Measurements from ENCODE around the gene ACSL3.

ACSL3 gene

GRCh38 chr2:222869252-222869560, 8.4 kb downstream of the ACSL3 start:
- Histone ChIP-seq H3K9ac (ENCODE audit: low read depth, low read length) (no peak overlapping the region), H3K27ac (ENCODE audit: low read depth, low read length) (no peak overlapping the region), H3K9me3 (ENCODE audit: insufficient read depth, low read depth, low read length) (no peaks in the 10 kb centered on the region), H3K4me3 (ENCODE audit: low read length) (no peak overlapping the region), H3K4me1 (ENCODE audit: insufficient read depth, low read length) (peaks cover 48% of the 10 kb centered on the region), H3K27me3 (ENCODE audit: insufficient read depth, low read length) (no peaks in the 10 kb centered on the region), H3K36me3 (ENCODE audit: insufficient read depth, low read length) (no peaks in the 10 kb centered on the region)

- Histone ChIP-seq H3K36me3 (ENCODE audit: insufficient read depth, low read length) (no peaks in the 10 kb centered on the region), H3K9me3 (ENCODE audit: insufficient read depth, low read depth, low read length) (no peaks in the 10 kb centered on the region), H3K9ac (ENCODE audit: low read depth, low read length) (no peak overlapping the region), H3K27me3 (ENCODE audit: insufficient read depth, low read length) (no peaks in the 10 kb centered on the region), H3K4me3 (ENCODE audit: low read length) (no peak overlapping the region), H3K27ac (ENCODE audit: low read depth, low read length) (no peak overlapping the region), H3K4me1 (ENCODE audit: insufficient read depth, low read length) (peaks cover 30% of the 10 kb centered on the region)
- WGBS = 90% methylated on average over 5 of the region's 5 CpGs
Observed at GRCh38 chr2:222871291-222871690, 10.5 kb downstream of the ACSL3 start.

- H3K27me3 ChIP-seq (ENCODE audit: insufficient read depth, low read length) = no peaks in the 10 kb centered on the region
- H3K4me3 ChIP-seq (ENCODE audit: low read length) = no peak overlapping the region
- no peak overlapping the region for H3K9ac ChIP-seq (ENCODE audit: low read depth, low read length)
- peaks cover 25% of the 10 kb centered on the region for H3K4me1 ChIP-seq (ENCODE audit: insufficient read depth, low read length)
- H3K27ac ChIP-seq (ENCODE audit: low read depth, low read length) = no peak overlapping the region
- no peaks in the 10 kb centered on the region for H3K9me3 ChIP-seq (ENCODE audit: insufficient read depth, low read depth, low read length)
- WGBS = 92% methylated on average over 4 of the region's 4 CpGs
- no peaks in the 10 kb centered on the region for H3K36me3 ChIP-seq (ENCODE audit: insufficient read depth, low read length)
Observed at GRCh38 chr2:222872551-222872950, 11.7 kb downstream of the ACSL3 start.

GRCh38 chr2:222875482-222875881, 14.6 kb downstream of the ACSL3 start:
- no peak overlapping the region for H3K9ac ChIP-seq (ENCODE audit: low read depth, low read length)
- 100% methylated on average over 3 of the region's 3 CpGs for WGBS
- no peaks in the 10 kb centered on the region for H3K36me3 ChIP-seq (ENCODE audit: insufficient read depth, low read length)
- H3K4me1 ChIP-seq (ENCODE audit: insufficient read depth, low read length) = peaks cover 10% of the 10 kb centered on the region; the same call in 1 of the 2 replicates
- no peak overlapping the region for H3K27ac ChIP-seq (ENCODE audit: low read depth, low read length)
- no peaks in the 10 kb centered on the region for H3K27me3 ChIP-seq (ENCODE audit: insufficient read depth, low read length)
- no peaks in the 10 kb centered on the region for H3K9me3 ChIP-seq (ENCODE audit: insufficient read depth, low read depth, low read length)
- H3K4me3 ChIP-seq (ENCODE audit: low read length) = no peak overlapping the region

GRCh38 chr2:222876947-222877346, 16.1 kb downstream of the ACSL3 start:
- Histone ChIP-seq H3K9me3 (ENCODE audit: insufficient read depth, low read depth, low read length) (peaks cover 4% of the 10 kb centered on the region; the same call in 1 of the 2 replicates), H3K4me3 (ENCODE audit: low read length) (no peak overlapping the region), H3K9ac (ENCODE audit: low read depth, low read length) (no peak overlapping the region), H3K27ac (ENCODE audit: low read depth, low read length) (no peak overlapping the region), H3K27me3 (ENCODE audit: insufficient read depth, low read length) (no peaks in the 10 kb centered on the region), H3K36me3 (ENCODE audit: insufficient read depth, low read length) (no peaks in the 10 kb centered on the region), H3K4me1 (ENCODE audit: insufficient read depth, low read length) (no peaks in the 10 kb centered on the region)

- no peak overlapping the region for H3K9ac ChIP-seq (ENCODE audit: low read depth, low read length)
- no peaks in the 10 kb centered on the region for H3K27me3 ChIP-seq (ENCODE audit: insufficient read depth, low read length)
- H3K36me3 ChIP-seq (ENCODE audit: insufficient read depth, low read length) = no peaks in the 10 kb centered on the region
- peaks cover 7% of the 10 kb centered on the region; the same call in 1 of the 2 replicates for H3K9me3 ChIP-seq (ENCODE audit: insufficient read depth, low read depth, low read length)
- 90% methylated on average over 2 of the region's 2 CpGs for WGBS
- H3K27ac ChIP-seq (ENCODE audit: low read depth, low read length) = no peak overlapping the region
- H3K4me1 ChIP-seq (ENCODE audit: insufficient read depth, low read length) = no peaks in the 10 kb centered on the region
- H3K4me3 ChIP-seq (ENCODE audit: low read length) = no peak overlapping the region
Observed at GRCh38 chr2:222877556-222878300, 16.9 kb downstream of the ACSL3 start.

- peaks cover 7% of the 10 kb centered on the region; the same call in 1 of the 2 replicates for H3K9me3 ChIP-seq (ENCODE audit: insufficient read depth, low read depth, low read length)
- no peaks in the 10 kb centered on the region for H3K27me3 ChIP-seq (ENCODE audit: insufficient read depth, low read length)
- no peaks in the 10 kb centered on the region for H3K4me1 ChIP-seq (ENCODE audit: insufficient read depth, low read length)
- H3K9ac ChIP-seq (ENCODE audit: low read depth, low read length) = no peak overlapping the region
- WGBS = 93% methylated on average over 5 of the region's 5 CpGs
- no peaks in the 10 kb centered on the region for H3K36me3 ChIP-seq (ENCODE audit: insufficient read depth, low read length)
- no peak overlapping the region for H3K4me3 ChIP-seq (ENCODE audit: low read length)
- no peak overlapping the region for H3K27ac ChIP-seq (ENCODE audit: low read depth, low read length)
Observed at GRCh38 chr2:222878301-222878876, 17.6 kb downstream of the ACSL3 start.

- Histone ChIP-seq H3K27ac (ENCODE audit: low read depth, low read length) (no peak overlapping the region), H3K36me3 (ENCODE audit: insufficient read depth, low read length) (no peaks in the 10 kb centered on the region), H3K9ac (ENCODE audit: low read depth, low read length) (no peak overlapping the region), H3K4me3 (ENCODE audit: low read length) (no peak overlapping the region), H3K4me1 (ENCODE audit: insufficient read depth, low read length) (0 out of 2 replicates have a peak, but pooled peaks cover 3% of the 10 kb centered on the region), H3K27me3 (ENCODE audit: insufficient read depth, low read length) (no peaks in the 10 kb centered on the region), H3K9me3 (ENCODE audit: insufficient read depth, low read depth, low read length) (peaks cover 7% of the 10 kb centered on the region; the same call in 1 of the 2 replicates)
- 96% methylated on average over 9 of the region's 10 CpGs for WGBS
Observed at GRCh38 chr2:222878877-222879603, 18.2 kb downstream of the ACSL3 start.

- H3K27me3 ChIP-seq (ENCODE audit: insufficient read depth, low read length) = no peaks in the 10 kb centered on the region
- H3K36me3 ChIP-seq (ENCODE audit: insufficient read depth, low read length) = no peaks in the 10 kb centered on the region
- H3K9me3 ChIP-seq (ENCODE audit: insufficient read depth, low read depth, low read length) = peaks cover 7% of the 10 kb centered on the region; the same call in 1 of the 2 replicates
- H3K9ac ChIP-seq (ENCODE audit: low read depth, low read length) = no peak overlapping the region
- WGBS = 95% methylated on average over 3 of the region's 3 CpGs
- H3K4me1 ChIP-seq (ENCODE audit: insufficient read depth, low read length) = peaks cover 7% of the 10 kb centered on the region; the same call in 1 of the 2 replicates
- no peak overlapping the region for H3K4me3 ChIP-seq (ENCODE audit: low read length)
- no peak overlapping the region for H3K27ac ChIP-seq (ENCODE audit: low read depth, low read length)
Observed at GRCh38 chr2:222879604-222879933, 18.7 kb downstream of the ACSL3 start.

GRCh38 chr2:222882484-222882928, 21.7 kb downstream of the ACSL3 start:
- WGBS = 94% methylated on average over 6 of the region's 6 CpGs

GRCh38 chr2:222883420-222883819, 22.6 kb downstream of the ACSL3 start:
- Histone ChIP-seq H3K4me1 (ENCODE audit: insufficient read depth, low read length) (peaks cover 7% of the 10 kb centered on the region; the same call in 1 of the 2 replicates), H3K9me3 (ENCODE audit: insufficient read depth, low read depth, low read length) (peaks cover 7% of the 10 kb centered on the region; the same call in 1 of the 2 replicates)
- WGBS = 92% methylated on average over 3 of the region's 3 CpGs

More at GRCh38 chr2:222882484-222882928, 21.7 kb downstream of the ACSL3 start:
- peaks cover 7% of the 10 kb centered on the region; the same call in 1 of the 2 replicates for H3K4me1 ChIP-seq (ENCODE audit: insufficient read depth, low read length)
- H3K9ac ChIP-seq (ENCODE audit: low read depth, low read length) = no peak overlapping the region
- H3K4me3 ChIP-seq (ENCODE audit: low read length) = no peak overlapping the region
- no peaks in the 10 kb centered on the region for H3K36me3 ChIP-seq (ENCODE audit: insufficient read depth, low read length)
- H3K27me3 ChIP-seq (ENCODE audit: insufficient read depth, low read length) = no peaks in the 10 kb centered on the region
- no peak overlapping the region for H3K27ac ChIP-seq (ENCODE audit: low read depth, low read length)
- peaks cover 7% of the 10 kb centered on the region; the same call in 1 of the 2 replicates for H3K9me3 ChIP-seq (ENCODE audit: insufficient read depth, low read depth, low read length)

More at GRCh38 chr2:222883420-222883819, 22.6 kb downstream of the ACSL3 start:
- Histone ChIP-seq H3K27me3 (ENCODE audit: insufficient read depth, low read length) (no peaks in the 10 kb centered on the region), H3K36me3 (ENCODE audit: insufficient read depth, low read length) (no peaks in the 10 kb centered on the region), H3K4me3 (ENCODE audit: low read length) (no peak overlapping the region), H3K9ac (ENCODE audit: low read depth, low read length) (no peak overlapping the region), H3K27ac (ENCODE audit: low read depth, low read length) (no peak overlapping the region)

Data from HUES64 (cell line).